Fibroblast of lung (primary cell): Measurements from ENCODE around the gene SLC18B1. TPM values are rescaled to one million over a fixed set of nuclear protein-coding genes. Genes with fewer than 3 reads are reported as not detected.

Experiments used
- DNase-seq, 2 donors: peaks; one replicate each; pipeline versions ENCODE4 v3.0.0 to v3.0.0-alpha.2; 2010; ENCODE audit warnings: low read depth in 2 of 2
- H2AFZ ChIP-seq: 2 replicates; pipeline ENCODE4 v1.5.1; 2012; ENCODE audit warnings: low read length, control low read depth, inconsistent platforms
- H3K27ac ChIP-seq: 2 replicates; pipeline ENCODE4 v1.5.1; 2011; ENCODE audit warnings: low read length, control low read depth; ENCODE audit not compliant: insufficient read depth
- H3K27me3 ChIP-seq: 2 replicates; pipeline ENCODE4 v1.5.1; 2011; ENCODE audit warnings: mild to moderate bottlenecking, low read length; ENCODE audit not compliant: control insufficient read depth, insufficient read depth
- H3K36me3 ChIP-seq: 2 replicates; pipeline ENCODE4 v1.5.1; 2011; ENCODE audit warnings: low read length; ENCODE audit not compliant: control insufficient read depth, insufficient read depth
- H3K4me1 ChIP-seq: 2 replicates; pipeline ENCODE4 v1.5.1; 2011; ENCODE audit warnings: low read length; ENCODE audit not compliant: control insufficient read depth, insufficient read depth; ENCODE audit errors: extremely low read depth
- H3K4me2 ChIP-seq: 2 replicates; pipeline ENCODE4 v1.5.1; 2011; ENCODE audit warnings: low read length, control low read depth; ENCODE audit not compliant: insufficient read depth; ENCODE audit errors: extremely low read depth
- H3K4me3 ChIP-seq, 4 experiments: fragments of 200-600 bp in 1 of 4; sonication (generic) in 1 of 4; replicated peaks in 1 of 4; 2 replicates each; pipeline ENCODE4 v1.5.1; 2011 to 2016; ENCODE audit warnings: low read length in 4 of 4, low read depth in 3 of 4, mild to moderate bottlenecking in 3 of 4, control low read depth in 2 of 4, inconsistent platforms in 1 of 4, mixed read lengths in 1 of 4; ENCODE audit not compliant: insufficient read depth in 1 of 4; ENCODE audit errors: control extremely low read depth in 1 of 4
- H3K79me2 ChIP-seq: 2 replicates; pipeline ENCODE4 v1.5.1; 2012; ENCODE audit warnings: mild to moderate bottlenecking, low read length, inconsistent platforms; ENCODE audit not compliant: control insufficient read depth, insufficient read depth
- H3K9ac ChIP-seq: 2 replicates; pipeline ENCODE4 v1.5.1; 2011; ENCODE audit warnings: mild to moderate bottlenecking, low read length, control low read depth; ENCODE audit not compliant: insufficient read depth
- H3K9me3 ChIP-seq: 2 replicates; pipeline ENCODE4 v1.5.1; 2012; ENCODE audit warnings: low read depth, low read length; ENCODE audit not compliant: control insufficient read depth, insufficient read depth
- H4K20me1 ChIP-seq: 2 replicates; pipeline ENCODE4 v1.5.1; 2011; ENCODE audit warnings: low read length; ENCODE audit not compliant: control insufficient read depth, insufficient read depth; ENCODE audit errors: extremely low read depth
- EZH2 ChIP-seq: IDR thresholded peaks from 2 replicates; pipeline ENCODE4 v1.5.1; 2012; ENCODE audit warnings: low read length, control low read depth, mild to moderate bottlenecking; ENCODE audit errors: missing control alignments
- polyA plus RNA-seq, 2 donors: library from polyadenylated mRNA; depleted of rRNA in 1 of 2; stranded (reverse) in 1 of 2; unstranded in 1 of 2; fragments of >200 nt; gene quantifications; 2 replicates each; pipeline ENCODE4 v1.2.1, GENCODE V29; 2011 to 2012; ENCODE audit warnings: missing spikeins in 1 of 2
- total RNA-seq: library from RNA; depleted of rRNA; stranded (reverse); fragments of >200 nt; gene quantifications from 2 replicates; pipeline ENCODE4 v1.2.1, GENCODE V29; 2014
- TF ChIP-seq, protein P1 (sequence below), 2 donors: IDR thresholded peaks in 1 of 2; conservative IDR thresholded peaks in 1 of 2; 1 replicate in 1 of 2; 2 replicates in 1 of 2; pipeline ENCODE4 v1.5.1; 2011 to 2012; ENCODE audit warnings: low read length in 2 of 2, control low read depth in 1 of 2, inconsistent platforms in 1 of 2, low read depth in 1 of 2, mild to moderate bottlenecking in 1 of 2

The SLC18B1 gene
- total and polyA plus RNA-seq, 2 donors (not counting 1 experiment from before 2014, with no cell fraction given), result 4.9 to 8.1 TPM

DNA sequence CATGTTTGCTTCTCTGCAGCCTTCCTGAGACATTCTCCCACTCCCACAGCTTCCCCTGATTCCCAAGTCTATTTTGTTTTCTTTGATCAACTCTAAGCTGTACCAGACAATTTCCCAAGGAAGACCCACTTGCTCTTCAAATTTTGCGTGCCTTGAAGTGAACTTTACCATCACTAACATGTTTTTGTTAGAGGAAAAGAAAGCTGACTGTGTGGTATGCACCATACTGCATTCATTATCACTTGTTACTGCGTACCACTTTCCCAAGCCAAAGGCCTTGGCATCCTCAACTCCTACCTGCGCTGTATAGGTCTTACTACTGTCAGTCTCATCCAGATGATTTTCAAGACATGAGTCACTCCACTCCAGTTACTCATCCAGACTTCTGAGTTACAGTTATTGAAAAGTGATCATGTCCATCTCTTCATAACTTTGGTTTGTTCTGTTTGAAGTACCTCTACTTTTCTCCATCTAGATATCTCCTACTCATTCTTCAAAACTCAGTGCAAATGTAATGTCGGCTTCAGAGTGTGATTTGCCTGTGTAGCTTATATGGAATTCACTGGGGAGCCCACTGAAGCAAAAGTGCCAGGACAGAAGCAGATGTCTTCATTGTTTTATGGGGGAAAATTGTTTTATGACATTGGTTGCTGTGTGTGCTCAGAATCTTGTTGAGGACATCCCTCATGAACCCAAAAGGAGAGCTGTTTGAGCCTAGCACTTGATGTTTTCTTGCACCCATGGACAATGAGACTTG, 21.1 kb upstream of the SLC18B1 start:
- no peaks in the 10 kb centered on the region for H4K20me1 ChIP-seq
- no peak overlapping the region for H3K27ac ChIP-seq
- H3K4me2 ChIP-seq, result no peak overlapping the region
- H3K9me3 ChIP-seq, result no peaks in the 10 kb centered on the region
- no peak overlapping the region for H3K4me3 ChIP-seq
- no peaks in the 10 kb centered on the region for H3K27me3 ChIP-seq
- peaks cover 11% of the 10 kb centered on the region for H3K36me3 ChIP-seq
- no peak overlapping the region for H3K9ac ChIP-seq
- TF ChIP-seq, protein P1, sequence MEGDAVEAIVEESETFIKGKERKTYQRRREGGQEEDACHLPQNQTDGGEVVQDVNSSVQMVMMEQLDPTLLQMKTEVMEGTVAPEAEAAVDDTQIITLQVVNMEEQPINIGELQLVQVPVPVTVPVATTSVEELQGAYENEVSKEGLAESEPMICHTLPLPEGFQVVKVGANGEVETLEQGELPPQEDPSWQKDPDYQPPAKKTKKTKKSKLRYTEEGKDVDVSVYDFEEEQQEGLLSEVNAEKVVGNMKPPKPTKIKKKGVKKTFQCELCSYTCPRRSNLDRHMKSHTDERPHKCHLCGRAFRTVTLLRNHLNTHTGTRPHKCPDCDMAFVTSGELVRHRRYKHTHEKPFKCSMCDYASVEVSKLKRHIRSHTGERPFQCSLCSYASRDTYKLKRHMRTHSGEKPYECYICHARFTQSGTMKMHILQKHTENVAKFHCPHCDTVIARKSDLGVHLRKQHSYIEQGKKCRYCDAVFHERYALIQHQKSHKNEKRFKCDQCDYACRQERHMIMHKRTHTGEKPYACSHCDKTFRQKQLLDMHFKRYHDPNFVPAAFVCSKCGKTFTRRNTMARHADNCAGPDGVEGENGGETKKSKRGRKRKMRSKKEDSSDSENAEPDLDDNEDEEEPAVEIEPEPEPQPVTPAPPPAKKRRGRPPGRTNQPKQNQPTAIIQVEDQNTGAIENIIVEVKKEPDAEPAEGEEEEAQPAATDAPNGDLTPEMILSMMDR (conservative IDR thresholded peaks at IDR 0.05 in 1 of 2, IDR thresholded peaks at IDR 0.05 in 1 of 2; ENCODE audit: low read depth in 1 of 2, low read length in 2 of 2), result no peak
- no peak for TF ChIP-seq EZH2
- H3K79me2 ChIP-seq, result peaks cover 29% of the 10 kb centered on the region
- H3K4me1 ChIP-seq, result peaks cover 2% of the 10 kb centered on the region
- DNase-seq, result peak; percentile 14 to 35
- H2AFZ ChIP-seq, result no peak overlapping the region

DNA sequence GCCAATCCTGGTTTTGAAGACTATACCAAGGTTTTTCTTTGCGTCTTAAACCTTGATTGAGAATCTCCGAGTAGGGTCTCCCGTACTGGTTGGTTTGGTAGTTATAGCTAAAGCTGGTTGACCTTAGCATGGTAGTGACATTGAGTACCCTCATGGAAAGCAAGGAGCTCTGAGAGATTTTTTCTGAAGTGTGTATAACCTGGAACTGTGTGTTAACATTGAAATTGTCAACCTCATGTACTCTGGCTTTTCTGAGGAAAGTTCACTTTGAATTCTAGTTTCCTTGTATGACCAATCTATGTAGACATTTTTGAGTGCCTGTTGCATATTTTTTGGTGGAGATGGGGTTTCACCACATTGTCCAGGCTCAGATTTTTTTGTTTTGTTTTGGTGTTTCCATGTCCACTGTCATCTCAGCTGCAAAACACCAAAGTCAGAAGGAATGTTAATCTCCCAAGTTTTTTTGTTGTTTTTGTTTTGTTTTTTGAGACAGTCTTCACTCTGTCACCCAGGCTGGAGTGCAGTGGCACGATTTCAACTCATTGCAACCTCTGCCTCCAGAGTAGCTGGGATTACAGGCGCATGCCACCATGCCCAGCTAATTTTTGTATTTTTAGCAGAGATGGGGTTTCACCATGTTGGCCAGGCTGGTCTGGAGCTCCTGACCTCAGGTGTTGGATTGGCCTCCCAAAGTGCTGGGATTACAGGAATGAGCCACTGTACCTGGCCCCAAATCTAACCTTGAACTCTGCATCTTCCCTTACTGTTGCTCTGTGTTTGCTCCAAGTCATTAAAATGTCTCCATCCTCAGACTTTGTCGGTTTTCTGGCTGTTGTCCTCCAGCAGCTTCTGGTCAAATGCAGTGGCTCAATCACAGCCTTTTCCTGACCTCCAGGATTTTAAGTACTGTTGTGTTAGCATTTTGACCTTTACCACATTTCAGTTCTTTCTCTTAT, 20.2 kb upstream of the SLC18B1 start:
- no peak overlapping the region for H3K9ac ChIP-seq
- H4K20me1 ChIP-seq, result no peaks in the 10 kb centered on the region
- H3K4me1 ChIP-seq, result peaks cover 2% of the 10 kb centered on the region
- no peak overlapping the region for H2AFZ ChIP-seq
- DNase-seq, result peak in 1 of 2 donors; percentile 34
- peak overlapping the region; percentile 17 for H3K27ac ChIP-seq
- peaks cover 31% of the 10 kb centered on the region for H3K79me2 ChIP-seq
- no peak overlapping the region for H3K4me2 ChIP-seq
- no peak overlapping the region for H3K4me3 ChIP-seq
- TF ChIP-seq, protein P1 (conservative IDR thresholded peaks at IDR 0.05 in 1 of 2, IDR thresholded peaks at IDR 0.05 in 1 of 2; ENCODE audit: low read depth in 1 of 2, low read length in 2 of 2), result no peak
- no peak for TF ChIP-seq EZH2
- no peaks in the 10 kb centered on the region for H3K27me3 ChIP-seq
- peaks cover 11% of the 10 kb centered on the region for H3K36me3 ChIP-seq
- no peaks in the 10 kb centered on the region for H3K9me3 ChIP-seq
